GM23338 (cell line): ENCODE results near the gene LRCH3.

Source experiments
- EZH2 ChIP-seq: fragments of 200-600 bp; sonication (generic); IDR thresholded peaks from one replicate; pipeline ENCODE4 v1.8.0; 2017; ENCODE audit warnings: antibody characterized with exemption, mild to moderate bottlenecking, low read depth; ENCODE audit not compliant: unreplicated experiment
- EZH2phosphoT487 ChIP-seq: fragments of 200-600 bp; sonication (generic); IDR thresholded peaks from one replicate; pipeline ENCODE4 v1.8.1; 2018; ENCODE audit warnings: antibody characterized with exemption; ENCODE audit not compliant: unreplicated experiment
- TF ChIP-seq, protein P1 (sequence below), 2 experiments: fragments of 200-600 bp in 1 of 2; sonication (generic) in 1 of 2; conservative IDR thresholded peaks; 2 replicates each; pipeline versions ENCODE4 v1.5.1 to v1.6.1; 2016 to 2017; ENCODE audit warnings: antibody characterized with exemption in 2 of 2, low read depth in 2 of 2, mild to moderate bottlenecking in 2 of 2, moderate library complexity in 1 of 2

- TF ChIP-seq, protein P1, sequence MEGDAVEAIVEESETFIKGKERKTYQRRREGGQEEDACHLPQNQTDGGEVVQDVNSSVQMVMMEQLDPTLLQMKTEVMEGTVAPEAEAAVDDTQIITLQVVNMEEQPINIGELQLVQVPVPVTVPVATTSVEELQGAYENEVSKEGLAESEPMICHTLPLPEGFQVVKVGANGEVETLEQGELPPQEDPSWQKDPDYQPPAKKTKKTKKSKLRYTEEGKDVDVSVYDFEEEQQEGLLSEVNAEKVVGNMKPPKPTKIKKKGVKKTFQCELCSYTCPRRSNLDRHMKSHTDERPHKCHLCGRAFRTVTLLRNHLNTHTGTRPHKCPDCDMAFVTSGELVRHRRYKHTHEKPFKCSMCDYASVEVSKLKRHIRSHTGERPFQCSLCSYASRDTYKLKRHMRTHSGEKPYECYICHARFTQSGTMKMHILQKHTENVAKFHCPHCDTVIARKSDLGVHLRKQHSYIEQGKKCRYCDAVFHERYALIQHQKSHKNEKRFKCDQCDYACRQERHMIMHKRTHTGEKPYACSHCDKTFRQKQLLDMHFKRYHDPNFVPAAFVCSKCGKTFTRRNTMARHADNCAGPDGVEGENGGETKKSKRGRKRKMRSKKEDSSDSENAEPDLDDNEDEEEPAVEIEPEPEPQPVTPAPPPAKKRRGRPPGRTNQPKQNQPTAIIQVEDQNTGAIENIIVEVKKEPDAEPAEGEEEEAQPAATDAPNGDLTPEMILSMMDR (conservative IDR thresholded peaks at IDR 0.05; ENCODE audit: low read depth in 2 of 2), result no peak
- TF ChIP-seq EZH2phosphoT487 (no peak), EZH2 (no peak)
These were observed 9.3 kb downstream of the LRCH3 start for GRCh38 chr3:197800379-197800778.
